ENCODE measurements around the gene PLXNC1.

Gene PLXNC1

DNA sequence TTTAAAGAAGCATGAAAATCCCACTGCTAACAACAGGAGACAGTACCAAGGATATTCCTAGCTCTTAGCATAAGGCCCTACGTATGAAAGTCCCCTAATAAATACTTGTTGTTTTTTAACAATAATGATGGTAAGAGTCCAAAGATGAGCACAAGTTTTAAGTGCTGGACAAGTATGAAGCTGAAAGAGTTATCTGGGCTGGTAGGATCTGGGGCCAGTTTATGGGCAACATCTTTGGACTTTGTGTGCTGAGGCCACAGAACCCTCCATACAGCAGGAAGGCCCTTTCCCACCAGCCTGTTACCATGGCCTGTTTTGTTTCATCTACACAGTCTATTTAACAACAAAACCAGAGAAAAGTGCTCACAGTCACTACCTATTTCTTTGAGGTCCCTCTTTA is 12.5 kb upstream of the PLXNC1 start:
- DNase-seq = no peak

DNA sequence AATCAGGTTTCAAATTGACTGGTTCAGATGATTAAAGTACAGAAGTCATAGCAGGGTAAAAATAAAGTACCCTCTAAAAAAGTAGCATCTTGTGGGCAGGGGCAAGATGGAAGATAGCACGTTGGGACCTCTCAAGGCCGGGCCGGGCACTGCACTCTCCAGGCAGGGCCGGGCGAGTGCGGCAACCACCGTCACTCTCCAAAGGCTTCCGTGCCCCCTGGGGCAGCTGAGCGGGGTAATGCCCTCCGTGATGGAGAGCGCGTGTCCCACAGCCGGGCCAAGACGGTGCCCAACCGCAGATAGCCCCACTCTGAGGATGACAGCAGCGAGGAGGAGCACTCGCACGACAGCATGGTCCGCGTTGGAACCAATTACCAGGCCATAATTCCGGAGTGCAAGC is 8.6 kb upstream of the PLXNC1 start:
- no peak for DNase-seq

DNA sequence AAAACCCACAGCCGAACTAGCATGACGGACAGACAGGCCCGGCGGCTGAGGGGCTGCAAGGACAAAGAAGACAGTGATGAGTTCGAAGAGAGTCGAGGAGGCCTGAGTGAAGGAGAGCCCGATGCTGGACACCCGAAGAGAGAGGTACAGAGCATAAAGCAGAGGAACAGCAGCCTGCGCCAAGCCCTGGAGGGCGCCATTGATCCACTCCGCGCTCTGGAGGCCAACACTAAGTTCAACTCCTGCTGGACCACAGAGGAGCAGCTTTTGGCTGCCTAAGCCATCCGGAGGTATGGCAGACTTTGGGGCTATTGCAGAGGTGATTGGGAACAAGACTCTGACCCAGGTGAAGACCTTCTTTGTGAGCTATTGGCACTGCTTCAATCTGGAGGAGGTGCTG is 7.8 kb upstream of the PLXNC1 start:
- DNase-seq = no peak

DNA sequence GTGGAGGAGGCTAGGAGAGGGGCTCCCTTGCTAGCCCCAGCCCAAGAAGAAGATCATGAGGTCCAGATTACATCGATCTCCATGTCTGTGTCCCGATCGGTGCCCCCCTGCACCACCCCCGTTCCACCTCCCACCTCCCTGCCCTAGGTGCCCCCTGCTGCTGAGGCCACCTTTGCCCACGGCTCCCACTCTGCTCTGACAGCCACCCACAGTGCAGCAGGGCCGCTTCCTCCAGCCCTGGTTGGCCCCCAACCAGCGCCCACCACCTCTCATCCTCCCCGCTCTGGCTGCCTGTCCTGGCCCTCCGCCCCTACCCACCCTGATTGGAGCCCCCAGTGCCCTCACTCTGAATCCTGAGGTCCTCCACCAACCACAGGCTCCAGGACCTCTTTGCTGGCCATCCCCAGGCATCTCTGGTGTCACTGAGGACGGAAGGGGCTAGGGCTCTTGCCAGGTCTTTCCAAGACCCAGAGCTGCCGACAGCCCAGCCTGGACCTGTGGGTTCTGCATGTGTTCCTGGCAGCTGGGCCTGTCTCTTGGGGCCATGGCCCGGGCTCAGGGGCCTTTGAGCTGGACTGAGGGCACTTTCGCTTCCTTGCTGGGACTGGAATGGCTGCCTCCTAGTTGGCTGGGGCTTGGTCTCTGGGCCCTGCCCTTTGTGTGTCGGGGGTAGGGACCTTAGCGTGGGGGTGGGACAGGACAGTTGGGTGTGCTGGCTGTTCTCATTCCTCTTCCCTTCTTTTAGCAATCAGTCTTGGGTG is 7.2 kb upstream of the PLXNC1 start:
- no peak for DNase-seq

DNA sequence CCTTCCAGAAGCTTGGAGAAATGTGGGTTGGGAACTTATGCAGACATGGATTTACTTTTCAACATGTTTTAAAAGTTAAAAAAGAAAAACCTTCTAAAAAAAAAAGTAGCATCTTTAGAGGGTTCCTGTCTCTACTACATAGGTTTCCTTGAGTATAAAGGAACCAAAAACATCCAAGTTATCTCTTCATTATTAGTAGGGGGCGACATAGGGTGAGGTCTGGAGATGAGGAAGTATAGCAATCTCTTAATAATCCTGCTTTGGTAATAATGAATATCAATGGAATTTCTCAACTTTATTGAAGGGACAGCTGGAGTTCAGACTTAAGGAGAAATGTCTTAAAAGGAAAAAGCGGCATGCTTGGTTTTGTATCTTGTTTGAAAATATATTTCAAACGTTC is 6.5 kb upstream of the PLXNC1 start:
- DNase-seq = no peak

DNA sequence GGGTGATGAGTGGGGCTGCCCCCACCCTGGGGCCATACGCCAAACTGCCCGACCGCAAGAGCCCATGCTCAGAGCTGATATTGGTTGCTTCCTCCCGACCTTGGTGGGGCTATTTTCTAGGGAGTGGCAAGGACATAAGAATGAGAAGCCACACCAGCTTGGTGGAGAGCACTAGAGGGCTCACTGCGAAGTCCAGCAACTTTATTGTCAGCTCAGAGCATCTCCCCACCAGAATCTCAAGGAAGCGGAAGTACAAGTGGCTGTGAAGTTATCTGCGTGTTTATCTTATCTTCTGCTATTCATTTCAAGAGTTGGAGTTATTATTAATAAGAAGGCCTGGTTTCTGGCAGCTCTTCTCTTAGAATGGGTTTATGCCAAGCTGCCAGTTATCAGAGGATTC is 4.9 kb upstream of the PLXNC1 start:
- no peak for DNase-seq

DNA sequence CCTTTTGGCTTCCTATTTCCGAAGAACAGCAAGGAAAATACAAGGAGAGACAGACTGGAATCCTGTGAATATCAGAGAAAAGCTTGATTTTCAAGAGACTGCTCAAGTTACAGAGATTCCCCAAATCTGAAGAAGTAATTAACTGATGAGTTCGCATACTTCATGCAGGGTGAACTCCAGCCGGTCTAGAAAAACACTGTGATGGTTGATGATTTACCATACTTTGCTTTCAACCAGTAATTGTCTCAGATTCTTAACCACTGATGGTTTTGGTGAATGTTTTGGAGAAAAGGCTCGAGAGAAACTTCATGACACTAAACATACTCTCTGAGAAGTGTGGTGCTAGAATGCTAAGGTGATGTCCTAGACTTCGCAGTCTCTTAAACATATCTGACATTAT is 4.4 kb upstream of the PLXNC1 start:
- DNase-seq = no peak

GRCh38 chr12:94144781-94145180 is 3.6 kb upstream of the PLXNC1 start:
- no peak for DNase-seq

DNA sequence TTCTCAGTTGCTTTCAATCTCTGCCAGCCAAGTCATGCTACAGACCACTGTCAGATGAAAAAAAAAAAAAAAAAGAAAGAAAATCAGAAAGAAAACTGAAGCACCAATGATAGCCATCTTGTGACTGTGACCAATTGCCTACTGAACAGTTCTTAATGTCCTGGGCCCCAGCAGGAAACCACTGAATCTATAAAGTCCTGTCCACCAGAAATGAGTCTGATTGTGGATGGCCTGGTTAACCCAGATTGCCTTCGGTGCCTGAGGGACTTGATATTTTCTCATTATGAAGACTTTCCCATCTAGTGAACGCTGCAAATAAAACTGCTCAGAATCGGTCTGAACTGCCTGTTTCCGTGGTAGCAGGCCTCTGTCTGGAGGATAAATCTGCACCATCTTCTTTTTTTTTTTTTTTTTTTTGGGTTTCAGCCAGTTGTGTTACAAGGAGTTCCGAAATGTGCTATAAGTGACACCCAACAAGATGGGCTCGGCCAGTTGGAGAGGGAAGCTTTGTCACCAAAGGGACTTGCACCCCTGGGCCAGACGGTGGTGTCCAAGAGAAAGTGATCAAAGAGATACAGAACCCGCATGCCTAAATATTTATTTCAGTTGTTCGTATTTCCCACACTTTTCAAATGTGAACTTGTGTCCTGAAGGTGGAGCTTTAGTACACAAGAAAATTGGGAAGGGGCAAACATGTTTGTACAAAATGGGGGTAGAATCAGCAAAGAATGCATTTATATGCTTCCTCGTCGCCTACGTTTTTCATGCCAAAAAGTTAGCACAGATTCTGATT is 3.0 kb upstream of the PLXNC1 start:
- no peak for DNase-seq

GRCh38 chr12:94146166-94146936 is 2.0 kb upstream of the PLXNC1 start:
- no peak for DNase-seq

- no peak for DNase-seq
Observed at GRCh38 chr12:94147387-94147990, 888 bp upstream of the PLXNC1 start.

DNA sequence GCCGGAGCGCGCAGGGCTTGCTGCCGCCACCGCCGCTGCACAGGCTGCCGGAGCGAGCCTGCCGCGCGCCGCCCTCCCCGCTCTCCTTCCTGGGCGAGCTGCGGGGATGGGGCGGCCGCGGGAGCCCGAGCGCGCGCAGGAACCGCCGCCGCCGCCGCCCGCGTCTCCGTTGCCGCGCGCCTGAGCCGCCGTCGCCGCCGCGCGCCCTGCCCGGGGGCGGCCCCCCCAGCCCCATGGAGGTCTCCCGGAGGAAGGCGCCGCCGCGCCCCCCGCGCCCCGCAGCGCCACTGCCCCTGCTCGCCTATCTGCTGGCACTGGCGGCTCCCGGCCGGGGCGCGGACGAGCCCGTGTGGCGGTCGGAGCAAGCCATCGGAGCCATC is 352 bp downstream of the PLXNC1 start:
- no peak for DNase-seq

DNA sequence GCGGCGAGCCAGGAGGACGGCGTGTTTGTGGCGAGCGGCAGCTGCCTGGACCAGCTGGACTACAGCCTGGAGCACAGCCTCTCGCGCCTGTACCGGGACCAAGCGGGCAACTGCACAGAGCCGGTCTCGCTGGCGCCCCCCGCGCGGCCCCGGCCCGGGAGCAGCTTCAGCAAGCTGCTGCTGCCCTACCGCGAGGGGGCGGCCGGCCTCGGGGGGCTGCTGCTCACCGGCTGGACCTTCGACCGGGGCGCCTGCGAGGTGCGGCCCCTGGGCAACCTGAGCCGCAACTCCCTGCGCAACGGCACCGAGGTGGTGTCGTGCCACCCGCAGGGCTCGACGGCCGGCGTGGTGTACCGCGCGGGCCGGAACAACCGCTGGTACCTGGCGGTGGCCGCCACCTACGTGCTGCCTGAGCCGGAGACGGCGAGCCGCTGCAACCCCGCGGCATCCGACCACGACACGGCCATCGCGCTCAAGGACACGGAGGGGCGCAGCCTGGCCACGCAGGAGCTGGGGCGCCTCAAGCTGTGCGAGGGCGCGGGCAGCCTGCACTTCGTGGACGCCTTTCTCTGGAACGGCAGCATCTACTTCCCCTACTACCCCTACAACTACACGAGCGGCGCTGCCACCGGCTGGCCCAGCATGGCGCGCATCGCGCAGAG is 873 bp downstream of the PLXNC1 start:
- DNase-seq = no peak

GRCh38 chr12:94149781-94150239 is 1.4 kb downstream of the PLXNC1 start:
- DNase-seq = no peak

DNA sequence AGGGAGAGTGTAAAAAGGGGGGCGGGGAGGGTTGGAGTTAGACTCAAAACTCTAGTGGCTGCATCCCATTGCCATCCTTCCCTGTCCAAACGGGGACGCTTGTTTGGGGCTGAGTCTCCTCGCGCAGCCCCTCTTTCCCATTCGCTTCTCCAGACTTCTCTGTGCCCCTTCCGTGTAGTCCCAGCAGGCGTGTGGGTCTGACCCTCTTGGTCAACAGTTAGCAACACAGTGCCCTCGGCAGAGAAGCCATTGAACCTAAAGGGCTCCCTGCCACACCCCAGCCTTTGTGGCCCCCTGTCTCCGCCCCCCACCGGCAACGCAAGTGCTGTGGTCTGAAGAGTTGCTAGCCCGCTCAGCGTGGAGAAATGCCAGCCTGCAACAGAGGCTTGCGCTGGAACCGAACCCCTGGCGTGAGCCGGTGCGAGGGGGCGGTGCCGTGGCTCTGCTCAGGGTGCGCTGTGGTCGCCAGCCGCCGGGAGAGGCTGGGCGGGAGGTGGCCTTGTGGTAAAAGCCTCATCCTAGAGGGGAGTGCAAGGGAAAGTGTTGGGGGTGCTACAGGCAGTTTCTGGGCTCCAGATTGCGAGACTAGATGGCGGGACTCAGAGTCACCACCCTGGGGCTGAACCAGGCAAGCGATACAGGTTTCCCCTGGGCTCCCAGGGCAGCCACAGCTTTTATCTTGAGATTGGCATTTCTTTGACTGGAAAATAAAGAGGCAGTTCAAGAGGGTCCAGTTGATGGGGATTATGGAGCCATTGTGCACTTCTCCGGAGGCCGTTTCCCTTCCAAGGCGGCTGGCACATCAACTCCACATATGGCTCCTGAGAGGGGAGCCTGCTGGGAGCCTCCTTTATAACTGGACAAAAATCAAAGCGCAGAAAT is 2.1 kb downstream of the PLXNC1 start:
- DNase-seq = no peak

DNA sequence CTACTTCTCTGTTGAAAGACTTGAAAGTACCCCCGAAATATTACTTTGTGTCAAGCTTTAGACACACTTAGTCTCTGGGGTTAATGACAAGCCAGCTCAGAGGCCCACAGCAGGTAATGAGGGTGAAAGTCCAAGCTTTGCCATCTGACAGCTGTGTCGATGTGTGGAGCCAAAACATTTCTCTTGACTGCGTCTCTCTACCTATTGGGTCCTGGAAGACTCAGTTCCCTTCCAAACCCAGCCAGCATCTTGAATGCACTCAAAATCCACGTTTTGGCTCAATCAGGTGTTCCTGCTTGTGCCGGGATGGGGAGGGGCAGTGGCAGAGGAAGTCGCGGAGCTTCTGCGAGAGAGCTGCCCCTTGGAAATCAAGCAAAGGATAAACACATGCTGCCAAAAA is 3.2 kb downstream of the PLXNC1 start:
- DNase-seq = no peak

DNA sequence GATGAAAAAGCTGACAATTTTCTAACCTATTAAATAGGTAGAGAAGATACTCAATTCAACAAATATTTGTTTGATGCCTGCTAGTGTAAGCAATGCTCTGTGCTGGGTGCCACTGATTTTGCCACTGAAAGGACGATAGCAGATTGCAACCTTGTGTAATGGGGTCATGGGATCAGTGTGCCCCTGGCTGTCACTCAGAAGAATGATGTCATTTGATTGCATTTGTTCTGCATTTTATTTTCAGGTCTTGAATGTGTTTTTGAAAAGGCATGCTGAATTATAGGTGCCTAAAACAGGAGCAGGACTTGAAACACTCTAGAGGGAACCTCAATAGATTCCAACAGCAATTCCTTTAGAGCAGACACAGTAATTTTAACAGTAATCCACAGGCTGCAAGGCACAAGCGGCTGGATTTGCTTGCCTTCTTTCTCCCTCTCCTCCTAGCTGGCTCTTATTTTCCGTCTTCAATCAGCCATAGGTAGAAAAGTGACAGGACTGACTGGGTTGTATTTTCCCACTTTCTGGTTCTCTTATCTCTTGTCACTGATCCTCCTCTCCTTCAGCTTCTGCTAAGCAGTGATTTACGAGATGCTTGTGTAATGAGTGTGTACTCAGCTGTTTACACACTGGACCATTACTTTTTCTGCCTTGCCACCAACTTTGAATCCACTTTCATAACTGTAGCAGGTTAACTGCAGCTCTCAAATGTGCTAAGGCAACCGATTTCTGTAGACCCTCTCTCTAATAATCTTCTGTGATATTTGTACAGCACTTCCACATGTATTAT is 4.1 kb downstream of the PLXNC1 start:
- DNase-seq = no peak

GRCh38 chr12:94157181-94157580 is 8.8 kb downstream of the PLXNC1 start:
- no peak for DNase-seq

GRCh38 chr12:94157981-94158411 is 9.6 kb downstream of the PLXNC1 start:
- no peak for DNase-seq

- no peak for DNase-seq
Observed at GRCh38 chr12:94158666-94159065, 10.3 kb downstream of the PLXNC1 start.

DNA sequence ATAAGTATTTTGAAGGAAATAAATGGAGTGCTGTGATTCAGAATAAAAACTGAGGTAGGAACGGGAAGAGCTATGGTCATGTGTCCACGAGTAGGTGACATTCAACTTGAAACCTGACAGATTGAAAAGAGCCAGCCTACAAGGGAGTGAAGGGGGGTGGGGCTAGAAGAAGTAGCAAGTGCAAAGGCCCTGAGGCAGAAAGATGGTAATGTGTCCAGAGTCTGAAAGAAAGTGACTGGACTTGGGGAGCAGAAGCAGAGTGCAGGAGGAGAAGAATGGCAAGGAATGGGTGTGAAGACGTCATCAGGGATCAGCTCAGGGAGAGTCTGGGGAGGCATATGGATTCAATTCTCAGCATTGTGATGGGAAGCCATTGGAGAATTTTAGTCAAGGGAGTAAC is 13.7 kb downstream of the PLXNC1 start:
- no peak for DNase-seq

Measured in T1000 (cell line).